IMR-90 (cell line): ENCODE data around the gene KLHL34.

Experiments used
- CTCF ChIP-seq: conservative IDR thresholded peaks from 2 replicates; pipeline ENCODE4 v1.5.1; 2012; ENCODE audit warnings: mild to moderate bottlenecking, low read depth, low read length, improper control_type of control experiment
- MAZ ChIP-seq: IDR thresholded peaks from 2 replicates; pipeline ENCODE4 v1.6.1; 2012; ENCODE audit warnings: low read depth, mild to moderate bottlenecking, low read length, improper control_type of control experiment, moderate library complexity, borderline replicate concordance
- POLR2A ChIP-seq: IDR thresholded peaks from 2 replicates; pipeline ENCODE4 v1.6.1; 2012; ENCODE audit warnings: mild to moderate bottlenecking, low read depth, low read length

DNA sequence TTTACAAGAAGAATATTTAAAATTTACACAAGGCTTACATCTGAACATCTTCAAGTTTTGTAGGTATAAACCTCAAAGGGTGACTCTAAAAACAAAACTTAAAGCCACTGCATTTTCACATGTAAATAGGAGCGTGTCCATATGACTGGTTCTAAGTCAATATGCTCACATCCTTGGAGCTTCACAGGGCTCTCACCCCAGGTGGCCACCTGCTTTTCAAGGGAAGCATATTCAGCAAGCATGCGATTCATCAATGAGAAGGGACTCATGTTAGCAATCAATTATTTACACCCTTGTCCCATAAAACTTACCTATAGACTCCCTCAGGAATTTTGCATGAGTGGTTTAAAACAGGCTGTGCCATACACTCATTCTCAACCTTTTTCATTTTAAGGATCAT lies 17.8 kb upstream of the KLHL34 start:
- TF ChIP-seq CTCF (no peak), MAZ (no peak), POLR2A (no peak)
